Activated CD4-positive, CD25-positive, alpha-beta regulatory T cell (primary cell): ENCODE data around the gene SLC22A17.
A peak's percentile ranks its signal among the peaks of the same experiment; 100 is the strongest.

Experiments
- DNase-seq, 4 experiments: peaks; one replicate each; lab custom pipeline; 2025; lab: John Stamatoyannopoulos, UW

The SLC22A17 gene

GRCh38 chr14:23307687-23308644, 44.7 kb downstream of the SLC22A17 start:
- no peak for DNase-seq

DNA sequence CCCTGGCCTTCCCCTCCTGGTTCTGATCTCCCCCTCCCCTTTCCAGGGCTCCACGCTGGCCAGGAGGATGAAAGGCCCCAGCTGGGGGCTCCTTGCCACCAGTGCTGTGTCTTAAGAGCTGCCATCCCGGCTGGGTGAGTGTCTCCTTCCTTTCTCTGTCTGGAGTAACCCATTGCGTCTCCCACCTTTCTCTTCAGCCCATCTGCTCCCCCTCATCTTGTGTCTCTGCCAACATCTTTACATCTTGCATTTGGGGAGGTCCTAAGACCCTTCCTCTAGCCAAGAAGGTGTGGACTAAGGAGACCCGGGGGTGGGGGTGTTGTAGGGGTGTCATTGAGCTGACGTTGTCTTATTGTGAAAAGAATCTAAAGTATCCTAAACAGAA, 45.5 kb downstream of the SLC22A17 start:
- no peak for DNase-seq

GRCh38 chr14:23306412-23307145, 46.1 kb downstream of the SLC22A17 start, which contains the start of gene BCL2L2:
Gene BCL2L2, plus strand, starts transcription at chr14:23306833. Its CDS starts 935 bp downstream, at chr14:23307768.
- no peak for DNase-seq

DNA sequence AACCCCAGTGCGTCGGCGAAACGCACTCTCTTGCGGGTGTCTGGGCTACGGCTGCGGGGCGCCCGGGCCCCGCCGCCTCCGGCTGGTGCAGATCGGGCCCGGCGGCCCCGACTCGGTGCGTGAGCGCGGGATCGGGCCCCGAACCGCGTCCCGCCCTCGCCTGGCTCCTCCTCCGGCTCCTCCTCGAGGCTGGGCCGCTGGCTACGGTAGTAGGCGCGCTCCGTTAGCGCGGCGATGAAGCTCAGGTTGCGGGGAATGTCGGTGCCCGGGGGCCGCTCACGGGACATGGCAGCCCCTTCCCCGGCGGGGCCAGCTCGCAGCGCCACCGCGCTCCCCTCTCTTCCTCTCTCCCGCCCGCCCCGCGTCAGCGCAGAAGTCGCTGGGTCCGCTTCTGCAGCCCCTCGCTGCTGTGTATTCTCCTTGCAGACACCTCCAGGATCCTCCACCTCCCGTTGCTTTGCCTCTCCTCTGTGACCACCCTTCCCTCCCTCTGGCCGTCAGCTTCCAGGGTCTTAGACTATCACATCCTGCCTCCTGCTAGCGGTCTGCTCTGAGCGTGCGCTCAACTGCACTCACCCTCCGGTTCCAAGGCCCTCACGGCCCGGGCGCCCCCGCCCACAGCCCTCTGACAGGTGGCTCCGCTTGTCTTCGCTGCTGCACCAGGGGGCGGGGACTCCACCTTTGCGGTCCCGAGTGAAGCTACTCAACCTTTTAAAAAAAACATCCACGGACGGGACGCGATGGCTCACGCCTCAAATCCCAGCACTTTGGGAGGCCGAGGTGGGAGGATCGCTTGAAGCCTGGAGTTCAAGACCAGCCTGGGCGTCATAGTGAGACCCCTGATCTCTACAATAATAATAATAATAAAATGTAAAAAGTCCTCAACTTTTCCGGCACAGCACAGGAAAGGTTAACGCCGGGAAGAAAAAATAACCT, 50.1 kb downstream of the SLC22A17 start, which contains the start of gene PPP1R3E:
TSS of gene PPP1R3E (minus strand) at position 570 of the 936 bp plus-strand sequence. CDS start at position 287, 283 bp downstream.
- peak; percentile 54 to 85 (median 72) for DNase-seq

GRCh38 chr14:23301969-23302289, 50.8 kb downstream of the SLC22A17 start:
- DNase-seq: peak in 2 of 4 experiments; percentile 67 to 68

DNA sequence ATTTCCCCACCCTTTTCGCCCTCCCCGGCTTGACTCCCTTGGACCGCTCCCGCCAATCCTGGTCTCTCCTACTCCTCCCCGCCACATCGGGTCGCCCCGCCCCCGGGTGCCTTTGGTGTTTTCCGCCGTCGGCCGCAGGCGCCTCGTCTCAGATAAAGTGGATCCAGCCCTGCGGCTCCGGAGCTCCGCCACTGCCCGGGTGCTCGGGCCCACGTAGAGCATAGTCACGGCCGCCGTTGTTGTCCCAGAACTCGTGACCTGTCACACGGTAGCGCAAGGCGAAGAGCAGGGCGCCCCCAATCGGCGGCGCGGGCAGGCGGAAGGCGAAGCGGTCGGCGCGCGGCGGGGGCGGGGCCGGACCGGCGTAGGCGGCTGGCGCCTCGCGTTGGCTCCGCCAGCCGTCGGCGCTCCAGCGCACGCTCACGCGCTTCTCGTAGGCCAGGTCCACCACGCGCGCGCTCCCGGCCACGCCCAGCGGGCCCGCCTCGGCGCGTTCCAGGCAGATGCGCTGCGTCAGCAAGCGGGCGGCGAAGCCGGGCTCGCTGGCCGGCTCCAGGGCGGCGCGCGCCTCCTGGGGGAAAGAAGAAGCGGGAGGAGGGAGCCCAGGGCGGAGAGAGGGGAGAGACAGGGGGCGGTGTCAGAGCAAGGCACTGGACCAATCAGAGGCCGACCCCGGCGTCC, 51.3 kb downstream of the SLC22A17 start:
- peak; percentile 95 to 100 (median 98) for DNase-seq

DNA sequence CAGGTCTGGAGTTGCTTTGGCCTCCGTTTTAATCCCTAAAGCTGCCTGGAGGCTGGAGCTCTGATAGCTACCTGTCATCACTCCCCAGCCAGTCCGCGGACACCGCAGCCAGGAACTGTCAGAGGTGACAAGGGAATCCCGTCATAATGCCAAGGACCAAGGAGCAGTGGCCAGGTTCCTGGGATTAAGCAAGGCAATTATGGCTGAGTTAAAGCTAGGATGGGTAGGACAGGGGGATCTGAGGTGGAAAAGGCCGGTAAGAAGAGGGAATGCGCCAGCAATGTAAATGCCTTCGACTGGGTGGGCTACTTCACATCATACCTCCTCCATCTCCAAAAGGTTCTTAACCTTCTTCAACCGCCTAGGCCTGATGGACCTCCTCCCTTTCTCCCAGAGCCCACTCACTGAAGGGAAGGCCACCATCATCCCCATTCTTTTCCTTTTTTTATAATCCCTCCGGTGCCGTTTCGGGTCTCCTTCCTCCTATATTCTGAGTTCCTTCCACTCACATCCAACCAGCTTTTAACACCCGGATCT, 51.9 kb downstream of the SLC22A17 start:
- DNase-seq: no peak

- DNase-seq: no peak
Measured at GRCh38 chr14:23299986-23300686, 52.6 kb downstream of the SLC22A17 start.

GRCh38 chr14:23299211-23299957, 53.3 kb downstream of the SLC22A17 start:
- no peak for DNase-seq

DNA sequence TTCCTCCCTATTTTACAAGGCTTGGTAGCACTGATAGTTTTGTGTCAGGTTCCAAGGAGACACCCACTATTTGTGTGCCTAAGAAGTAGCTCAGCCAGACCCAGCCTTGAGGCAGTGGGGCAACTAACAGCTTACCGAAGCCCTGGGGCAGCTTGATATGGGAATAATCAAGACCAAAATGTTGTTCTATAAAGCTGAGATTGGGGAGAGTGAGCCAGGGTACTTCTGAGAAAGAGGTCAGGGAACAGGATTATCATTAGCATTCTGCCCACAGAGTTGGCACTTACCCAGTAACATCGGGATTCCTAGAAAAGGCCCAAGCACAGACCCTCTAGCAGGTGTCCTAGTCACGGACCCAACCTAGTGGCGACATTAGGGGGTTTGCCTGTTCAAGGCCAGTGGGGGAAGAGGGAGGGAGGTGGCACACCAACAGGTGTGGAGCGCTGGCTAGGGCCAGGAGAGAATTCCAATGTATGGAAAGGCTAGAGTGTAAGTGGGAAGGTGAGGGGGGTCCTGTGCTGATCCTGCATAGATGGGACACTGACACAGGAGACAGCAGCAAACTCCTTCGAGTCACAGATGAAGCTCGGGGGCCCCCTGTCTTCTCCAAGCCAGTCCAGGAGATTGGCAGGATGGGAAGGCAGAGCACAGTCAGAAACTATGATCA, 54.9 kb downstream of the SLC22A17 start:
- DNase-seq: no peak

DNA sequence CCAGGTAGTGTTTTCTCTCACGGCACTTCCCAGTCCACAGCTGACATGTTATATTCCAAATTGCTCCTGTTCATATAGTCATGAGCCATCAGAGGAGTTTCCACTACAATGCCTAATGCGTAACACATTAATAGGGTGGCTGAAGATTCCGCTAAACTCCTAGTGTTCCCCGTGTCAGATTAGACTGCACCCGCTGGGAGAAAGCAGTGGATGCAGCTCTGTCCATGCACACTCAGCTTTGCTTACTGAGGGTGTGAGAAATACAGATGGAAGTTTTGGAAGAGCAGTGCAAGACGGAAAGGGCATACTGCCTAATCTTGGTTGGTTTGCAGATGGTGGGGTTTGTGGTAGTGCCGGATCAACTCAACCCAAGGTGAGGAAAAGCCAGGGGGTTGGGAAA, 55.6 kb downstream of the SLC22A17 start:
- no peak for DNase-seq
